Muscle of arm (tissue), 14 donors: Measurements from ENCODE around the gene CCBE1. TPM values are rescaled to one million over a fixed set of nuclear protein-coding genes. Genes with fewer than 3 reads are reported as not detected.
"Not testable (repeated sequence)": the region's sequence is repeated elsewhere in the genome, so short reads cannot be mapped to it uniquely, and the experiment has no call there.

ENCODE experiments used
- DNase-seq: peaks from one replicate; pipeline ENCODE4 v3.0.0-alpha.2; 2013
- long read RNA-seq, 11 donors: transcript quantifications; one replicate each; lab custom pipeline, GENCODE V29; 2026
- polyA plus RNA-seq, 12 donors: library from polyadenylated mRNA; unstranded; fragments of 120-200 nt; gene quantifications; one replicate each; pipeline ENCODE4 v1.2.1, GENCODE V29; 2013; ENCODE audit not compliant: insufficient read length in 12 of 12

Gene CCBE1
- polyA plus RNA-seq, result 10 to 100 TPM in 1 of 12 donors, 1 to 10 TPM in 9, not detected in 2; 2.8 to 13.7 (median 4.2) TPM
- long read RNA-seq, donor 1, full-length matches to known transcripts, result 1 of 1 reads
- long read RNA-seq, donor 1, partial matches to known transcripts, result 0 of 1 reads
- long read RNA-seq, donor 1, other reads (novel, unspliced or antisense), result 0 of 1 reads
- long read RNA-seq, donor 2, result 0 reads
- long read RNA-seq, donor 3, full-length matches to known transcripts, result 1 of 1 reads
- long read RNA-seq, donor 3, partial matches to known transcripts, result 0 of 1 reads
- long read RNA-seq, donor 3, other reads (novel, unspliced or antisense), result 0 of 1 reads
- long read RNA-seq, donor 4, full-length matches to known transcripts, result 1 of 1 reads
- long read RNA-seq, donor 4, partial matches to known transcripts, result 0 of 1 reads
- long read RNA-seq, donor 4, other reads (novel, unspliced or antisense), result 0 of 1 reads
- long read RNA-seq, donor 5, full-length matches to known transcripts, result 2 of 2 reads
- long read RNA-seq, donor 5, partial matches to known transcripts, result 0 of 2 reads
- long read RNA-seq, donor 5, other reads (novel, unspliced or antisense), result 0 of 2 reads
- long read RNA-seq, donor 6, result 0 reads
- long read RNA-seq, donor 7, result 0 reads
- long read RNA-seq, donor 8, full-length matches to known transcripts, result 1 of 1 reads
- long read RNA-seq, donor 8, partial matches to known transcripts, result 0 of 1 reads
- long read RNA-seq, donor 8, other reads (novel, unspliced or antisense), result 0 of 1 reads
- long read RNA-seq, donor 9, result 0 reads
- long read RNA-seq, donor 10, full-length matches to known transcripts, result 1 of 1 reads
- long read RNA-seq, donor 10, partial matches to known transcripts, result 0 of 1 reads
- long read RNA-seq, donor 10, other reads (novel, unspliced or antisense), result 0 of 1 reads
- long read RNA-seq, donor 11, result 0 reads

GRCh38 chr18:59697236-59697932 lies at the start of gene CCBE1:
Gene CCBE1 (minus strand): TSS chr18:59697423.
- peak; percentile 71 for DNase-seq

- DNase-seq, result no peak
Measured at GRCh38 chr18:59744271-59744721, 47.1 kb upstream of the CCBE1 start.

GRCh38 chr18:59743566-59743965 lies 46.3 kb upstream of the CCBE1 start:
- DNase-seq, result no peak

GRCh38 chr18:59742325-59743111 lies 45.3 kb upstream of the CCBE1 start:
- DNase-seq, result no peak

GRCh38 chr18:59740141-59740540 lies 42.9 kb upstream of the CCBE1 start:
- no peak for DNase-seq

GRCh38 chr18:59737776-59738300 lies 40.6 kb upstream of the CCBE1 start:
- no peak for DNase-seq

GRCh38 chr18:59737335-59737734 lies 40.1 kb upstream of the CCBE1 start:
- not testable (repeated sequence) for DNase-seq

- DNase-seq, result no peak
Measured at GRCh38 chr18:59736061-59736460, 38.8 kb upstream of the CCBE1 start.

- DNase-seq, result no peak
Measured at GRCh38 chr18:59735269-59735860, 38.1 kb upstream of the CCBE1 start.

- no peak for DNase-seq
Measured at GRCh38 chr18:59733421-59733820, 36.2 kb upstream of the CCBE1 start.

GRCh38 chr18:59730896-59731295 lies 33.7 kb upstream of the CCBE1 start:
- no peak for DNase-seq

- no peak for DNase-seq
Measured at GRCh38 chr18:59729781-59730180, 32.6 kb upstream of the CCBE1 start.

GRCh38 chr18:59728816-59729215 lies 31.6 kb upstream of the CCBE1 start:
- DNase-seq, result peak; percentile 46

GRCh38 chr18:59725142-59725541 lies 27.9 kb upstream of the CCBE1 start:
- no peak for DNase-seq

- DNase-seq, result no peak
Measured at GRCh38 chr18:59724103-59724502, 26.9 kb upstream of the CCBE1 start.

- DNase-seq, result no peak
Measured at GRCh38 chr18:59721931-59722330, 24.7 kb upstream of the CCBE1 start.

- DNase-seq, result no peak
Measured at GRCh38 chr18:59721211-59721610, 24.0 kb upstream of the CCBE1 start.

GRCh38 chr18:59719544-59720181 lies 22.4 kb upstream of the CCBE1 start:
- DNase-seq, result peak; percentile 59

- DNase-seq, result no peak
Measured at GRCh38 chr18:59718464-59719157, 21.4 kb upstream of the CCBE1 start.
